ENCODE data around the gene LATS2.
"Not testable (repeated sequence)": the region's sequence is repeated elsewhere in the genome, so short reads cannot be mapped to it uniquely, and the experiment has no call there.

Gene LATS2

DNA sequence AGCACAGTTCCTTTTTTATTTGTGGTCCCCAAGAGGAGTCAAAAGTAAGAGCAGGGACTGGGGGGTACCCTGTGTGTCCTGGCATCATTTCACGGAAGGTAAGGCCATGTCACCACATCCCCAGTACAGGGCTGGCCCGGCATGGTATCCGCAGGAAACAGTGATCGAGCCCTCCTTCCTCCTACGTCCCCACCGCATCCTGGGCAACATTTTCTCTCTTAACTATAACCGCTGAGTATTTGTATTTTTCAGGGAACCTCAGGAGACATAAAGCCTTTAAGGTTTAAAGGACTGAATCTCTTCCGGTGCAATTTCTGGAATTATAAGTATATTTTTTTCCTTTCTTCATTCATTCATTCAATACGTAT lies 13.6 kb upstream of the LATS2 start:
- no peak for DNase-seq

DNA sequence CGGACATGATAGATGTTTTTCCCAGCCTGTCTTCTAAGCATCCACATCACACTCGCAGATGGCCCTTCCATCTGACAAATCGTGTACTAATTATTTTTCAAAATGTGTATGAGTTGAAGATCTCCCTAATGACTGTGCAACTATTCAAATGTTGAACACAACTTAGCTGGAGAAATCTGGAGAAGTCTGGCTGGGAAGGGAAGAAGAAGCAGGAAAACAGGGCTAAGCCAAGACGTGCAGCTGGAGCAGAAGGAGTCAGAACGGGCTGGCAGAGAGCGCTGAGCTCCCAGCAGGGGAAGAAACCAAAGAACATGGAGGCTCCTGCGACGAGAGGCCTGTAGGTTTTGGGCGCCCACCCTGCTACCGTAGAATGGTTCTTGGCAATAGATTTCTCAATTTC lies 13.2 kb upstream of the LATS2 start:
- DNase-seq, result no peak

DNA sequence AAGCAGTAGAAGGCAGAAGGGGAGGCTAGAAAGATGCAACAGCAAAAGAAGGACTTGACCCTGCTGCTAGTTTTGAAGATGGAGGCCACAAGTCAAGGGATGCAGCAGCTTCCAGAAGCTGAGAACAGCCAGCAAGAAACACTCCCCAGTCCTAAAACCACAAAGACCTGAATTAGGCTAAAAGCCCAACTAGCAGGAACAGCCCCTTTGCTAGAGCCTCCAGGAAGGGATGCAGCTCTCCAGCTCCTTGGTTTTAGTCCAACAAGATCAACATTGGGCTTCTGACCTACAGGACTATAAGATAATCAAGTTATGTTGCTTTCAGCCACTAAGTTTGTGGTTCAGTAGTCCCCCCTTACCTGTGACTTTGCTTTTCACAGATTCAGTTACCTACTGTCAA lies 10.5 kb upstream of the LATS2 start:
- no peak for DNase-seq

DNA sequence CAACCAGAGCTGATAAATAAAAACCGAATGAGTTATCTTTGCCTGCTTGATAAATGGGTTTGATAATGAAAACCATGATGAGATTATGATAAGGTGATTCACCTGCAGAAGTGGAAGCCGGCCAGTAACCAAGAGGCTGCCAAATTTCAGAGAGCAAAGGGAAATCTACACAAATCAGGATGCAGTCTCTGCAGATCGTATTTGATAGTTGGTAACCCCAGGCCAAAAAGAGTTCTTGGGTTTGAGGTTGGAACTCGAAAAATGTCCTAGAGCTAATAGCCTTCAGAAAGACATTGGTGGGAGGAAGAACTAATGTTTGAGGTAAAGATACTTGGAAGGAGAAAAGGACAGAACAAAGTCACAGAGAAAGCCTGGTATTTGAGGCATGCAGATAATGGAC lies 9.6 kb upstream of the LATS2 start:
- DNase-seq, result no peak

DNA sequence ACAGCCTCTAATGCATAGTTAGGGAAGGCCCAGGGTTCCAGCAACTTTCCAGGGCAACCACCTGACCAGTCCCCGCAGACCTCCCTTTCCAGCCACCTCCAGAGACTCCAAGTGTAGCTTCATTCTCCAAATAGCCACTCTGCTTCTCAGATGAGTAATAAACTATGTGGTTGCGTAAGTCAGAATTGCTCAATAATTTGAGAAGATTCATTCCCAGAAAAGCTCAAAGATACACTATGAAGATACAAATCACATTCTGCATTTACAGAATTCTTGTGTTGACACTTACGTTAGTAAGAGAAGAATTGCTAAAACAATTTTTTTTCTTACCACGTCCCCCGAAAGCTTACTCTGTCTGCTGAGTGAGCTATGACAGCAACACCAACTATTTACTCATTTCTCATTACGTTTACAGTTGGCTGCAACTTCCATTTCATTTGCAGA lies 8.2 kb upstream of the LATS2 start:
- no peak for DNase-seq

DNA sequence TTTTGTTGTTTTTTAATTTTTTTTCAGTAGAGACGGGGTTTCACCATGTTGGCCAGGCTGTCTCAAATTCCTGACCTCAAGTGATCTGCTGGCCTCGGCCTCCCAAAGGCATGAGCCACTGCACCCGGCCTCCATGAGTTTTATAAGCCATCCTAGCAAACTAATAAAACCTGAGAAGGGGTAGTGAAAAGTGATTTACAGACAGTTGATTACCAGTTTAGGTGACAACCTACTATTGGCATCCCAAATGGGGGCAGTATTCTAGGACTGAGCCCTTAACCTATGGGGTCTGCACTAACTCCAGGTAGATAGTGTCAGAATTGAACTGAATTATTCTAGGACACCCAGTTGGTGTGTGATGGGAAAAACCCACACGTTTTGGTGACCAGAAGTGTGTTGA lies 6.5 kb upstream of the LATS2 start:
- no peak for DNase-seq

DNA sequence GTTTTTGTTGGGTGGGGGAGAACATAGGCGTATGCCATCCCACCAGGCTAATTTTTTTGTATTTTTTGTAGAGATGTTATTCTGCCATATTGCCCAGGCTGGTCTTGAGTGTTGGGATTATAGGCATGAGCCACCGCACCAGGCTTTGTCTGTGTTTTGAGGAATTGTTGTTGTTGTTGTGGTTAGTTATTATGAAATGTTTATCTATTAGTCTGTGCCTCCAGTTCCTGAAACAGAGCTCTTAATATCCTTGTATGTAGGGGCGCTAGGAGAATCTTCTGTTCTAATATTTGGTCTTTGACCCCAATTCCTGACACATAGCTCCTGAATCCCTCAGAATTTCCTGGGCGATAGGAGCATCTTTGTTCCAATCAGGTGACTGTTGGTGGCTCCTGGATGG lies 5.6 kb upstream of the LATS2 start:
- no peak for DNase-seq

DNA sequence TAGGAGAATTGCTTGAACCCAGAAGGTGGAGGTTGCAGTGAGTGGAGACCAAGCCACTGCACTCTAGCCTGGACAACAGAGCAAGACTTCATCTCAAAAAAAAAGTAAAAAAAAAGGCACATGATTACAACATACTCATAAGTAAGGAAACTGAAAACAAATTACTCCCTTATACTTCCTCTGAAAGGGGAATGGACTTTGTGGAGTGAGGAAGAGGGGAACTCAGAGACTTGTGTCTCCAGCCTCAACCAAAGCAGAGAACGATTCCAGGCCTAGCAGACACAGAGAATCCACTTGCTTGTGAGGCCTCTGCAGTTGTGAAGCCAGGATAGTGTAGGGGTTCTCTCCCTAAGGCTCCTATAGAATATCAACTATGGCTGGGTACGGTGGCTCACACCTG lies 4.3 kb upstream of the LATS2 start:
- DNase-seq, result no peak

DNA sequence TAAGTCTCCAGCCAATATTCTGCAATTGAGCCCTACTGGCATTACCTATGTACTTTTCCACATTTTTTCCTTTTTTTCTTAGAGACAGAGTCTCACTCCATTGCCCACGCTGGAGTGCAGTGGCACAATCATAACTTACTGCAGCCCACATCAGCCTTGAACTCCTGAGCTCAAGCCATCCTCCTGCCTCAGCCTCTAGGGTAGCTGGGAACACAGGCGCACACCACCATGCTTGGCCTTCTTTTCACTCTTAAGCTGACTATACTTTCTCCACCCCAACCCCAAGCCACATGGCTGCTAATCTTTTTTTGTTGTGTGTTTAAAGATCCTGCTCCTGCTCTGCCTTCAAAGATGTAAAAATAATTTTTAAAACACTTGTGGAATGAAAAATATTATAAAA lies 1.6 kb upstream of the LATS2 start:
- no peak for DNase-seq

DNA sequence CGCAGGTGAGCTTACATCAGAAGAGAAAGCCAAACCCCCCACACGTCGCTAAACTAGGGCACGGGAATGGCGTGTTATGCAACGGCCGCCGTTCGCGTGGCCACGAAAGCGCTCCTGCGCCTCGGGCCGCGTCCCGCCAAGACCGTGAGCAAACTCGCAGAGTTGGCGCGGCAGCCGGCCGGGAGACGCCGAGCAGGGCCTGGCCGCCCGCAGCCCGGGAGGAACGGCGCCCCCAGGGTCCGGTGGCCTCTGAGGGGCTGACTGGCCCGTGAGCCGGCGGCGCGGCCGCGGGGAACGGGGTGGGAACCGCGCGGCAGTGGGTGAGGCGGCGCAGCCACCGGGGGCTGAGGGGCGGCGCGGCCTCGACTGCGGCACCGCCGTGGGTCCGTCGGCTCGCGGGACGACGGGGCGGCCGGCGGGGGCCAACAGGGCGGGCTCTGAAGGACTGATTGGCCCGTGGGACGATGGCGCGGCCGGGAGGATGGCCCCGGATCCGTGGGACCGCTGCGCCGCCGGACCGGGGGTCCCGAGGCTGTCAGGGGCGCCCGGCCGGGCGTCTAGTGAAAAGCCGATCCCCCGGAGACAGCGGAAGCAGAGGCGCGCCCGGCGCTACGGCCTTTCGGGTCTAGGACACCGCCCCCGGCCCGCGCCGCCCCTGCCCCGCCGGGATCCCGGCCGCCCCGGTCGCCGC lies 903 bp downstream of the LATS2 start:
- DNase-seq, result no peak

DNA sequence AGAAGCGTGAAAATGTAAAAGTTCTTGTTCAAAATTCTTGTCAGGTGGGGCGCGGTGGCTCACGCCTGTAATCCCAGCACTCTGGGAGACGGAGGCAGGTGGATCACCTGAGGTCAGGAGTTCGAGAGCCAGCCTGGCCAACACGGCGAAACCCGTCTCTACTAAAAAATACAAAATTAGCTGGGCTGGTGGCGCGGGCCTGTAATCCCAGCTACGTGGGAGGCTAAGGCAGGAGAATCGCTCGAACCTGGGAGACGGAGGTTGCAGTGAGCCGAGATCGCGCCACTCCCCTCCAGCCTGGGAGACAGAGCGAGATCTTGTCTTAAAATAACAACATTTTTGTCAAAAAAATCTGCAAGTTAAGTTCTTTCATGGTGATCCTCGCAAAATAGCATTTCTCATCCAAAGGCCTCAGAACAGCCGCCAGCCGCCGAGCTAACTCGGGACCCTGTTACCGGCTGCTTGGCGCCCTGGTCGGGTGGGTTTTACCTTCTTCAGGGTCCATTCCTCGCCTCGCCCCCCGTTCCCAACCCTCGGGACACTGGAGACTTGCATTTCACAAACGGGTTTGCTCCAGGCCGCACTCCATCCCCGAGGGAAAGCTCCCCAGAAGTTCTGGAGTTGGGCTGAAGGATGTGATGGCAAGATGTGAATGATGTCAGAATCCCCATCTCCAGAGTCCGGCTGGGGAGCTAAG lies 1.6 kb downstream of the LATS2 start:
- DNase-seq, result no peak

DNA sequence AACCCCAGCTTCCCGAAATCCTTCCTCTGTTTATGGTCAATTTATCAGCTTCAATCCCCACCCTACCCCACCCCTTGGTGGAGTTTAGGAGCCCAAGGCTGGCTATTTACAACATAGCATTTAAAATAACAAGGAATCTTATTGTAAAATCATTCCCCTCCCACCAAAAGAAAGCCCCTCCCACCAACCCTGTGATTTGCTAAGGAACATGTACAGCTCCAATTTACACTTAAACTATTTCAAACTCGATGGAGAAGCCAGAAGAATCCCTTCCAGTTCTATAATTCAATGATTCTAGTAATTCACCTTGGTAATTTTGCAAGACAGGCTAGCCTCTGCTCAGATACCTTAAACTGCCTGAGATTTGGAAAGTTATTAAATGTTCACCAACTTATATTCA lies 3.0 kb downstream of the LATS2 start:
- DNase-seq, result no peak

DNA sequence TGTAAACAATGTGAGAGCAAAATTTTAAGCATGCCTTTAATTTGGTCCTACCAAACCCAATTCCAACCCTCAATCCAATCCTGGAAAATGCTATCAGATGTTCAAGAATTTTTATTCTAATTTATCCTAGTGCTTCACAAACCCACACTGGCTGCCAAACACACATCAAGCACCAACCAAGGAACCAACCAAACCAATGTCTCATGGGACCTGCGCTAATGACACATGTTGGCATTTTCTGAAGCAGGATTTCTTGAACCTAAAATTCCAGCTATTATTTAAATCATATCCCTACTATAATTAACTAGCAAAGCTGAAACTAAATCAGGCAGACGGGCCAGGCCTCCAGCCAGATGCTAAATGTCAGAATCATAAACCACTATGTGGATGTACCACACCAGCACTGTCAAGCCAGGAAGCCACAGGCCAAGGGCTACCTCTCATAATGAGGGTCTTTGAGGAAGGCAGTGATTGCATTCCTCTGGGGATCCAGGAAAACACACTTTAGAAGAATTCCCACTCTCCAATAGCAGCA lies 5.8 kb downstream of the LATS2 start:
- no peak for DNase-seq

DNA sequence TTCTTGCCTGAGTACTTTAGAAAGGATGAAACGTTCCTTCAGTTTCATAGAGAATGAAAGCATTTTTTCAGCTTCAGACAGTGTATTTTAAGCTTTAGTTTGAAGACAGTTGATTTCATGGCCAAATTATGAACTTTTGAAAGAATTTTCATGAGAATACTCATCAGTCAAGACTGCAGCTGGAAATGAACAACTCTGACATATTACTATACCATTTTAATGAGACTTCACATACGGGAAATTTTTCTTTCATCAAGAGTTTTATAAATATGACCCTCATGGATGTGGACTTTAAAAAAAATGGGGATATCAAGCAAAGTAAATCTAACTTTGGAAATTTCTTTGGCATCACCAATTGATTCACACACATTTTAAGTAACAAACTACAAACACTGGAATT lies 6.4 kb downstream of the LATS2 start:
- DNase-seq, result no peak

DNA sequence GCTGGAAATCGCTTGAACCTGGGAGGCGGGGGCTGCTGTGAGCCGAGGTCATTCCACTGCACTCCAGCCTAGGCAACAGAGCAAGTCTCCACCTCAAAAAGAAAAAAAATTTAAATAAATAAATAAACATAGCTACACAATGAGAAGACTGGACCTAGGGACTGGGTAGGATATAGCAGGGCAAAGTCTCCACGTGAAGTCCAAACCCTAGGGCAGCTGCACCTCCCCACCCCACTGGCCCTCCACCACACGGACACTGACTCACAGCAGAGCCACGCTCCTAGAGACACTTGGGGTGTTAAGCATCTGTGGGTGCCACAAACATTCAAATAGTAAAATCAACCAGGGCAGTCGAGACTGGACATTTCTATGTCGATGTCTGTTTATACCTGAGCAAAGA lies 7.1 kb downstream of the LATS2 start:
- no peak for DNase-seq

DNA sequence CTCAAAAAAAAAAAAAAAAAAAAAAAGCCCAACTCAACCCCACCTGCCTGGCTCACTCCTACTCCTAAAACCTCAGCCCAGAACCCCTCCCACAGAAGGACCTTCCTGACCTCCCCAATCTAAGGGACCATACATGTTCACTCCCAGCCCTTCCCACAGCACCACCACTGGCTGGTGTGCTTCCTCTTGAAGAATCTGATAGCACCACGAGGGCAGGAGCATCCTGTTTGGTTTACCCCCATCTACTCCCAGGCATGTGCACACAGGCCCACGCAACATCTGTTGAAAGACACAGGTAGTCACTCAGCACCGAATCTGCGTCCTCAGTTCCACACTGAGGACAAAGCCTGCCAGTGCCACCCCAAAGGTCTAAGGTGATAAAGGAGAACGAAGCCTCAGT lies 8.2 kb downstream of the LATS2 start:
- no peak for DNase-seq

DNA sequence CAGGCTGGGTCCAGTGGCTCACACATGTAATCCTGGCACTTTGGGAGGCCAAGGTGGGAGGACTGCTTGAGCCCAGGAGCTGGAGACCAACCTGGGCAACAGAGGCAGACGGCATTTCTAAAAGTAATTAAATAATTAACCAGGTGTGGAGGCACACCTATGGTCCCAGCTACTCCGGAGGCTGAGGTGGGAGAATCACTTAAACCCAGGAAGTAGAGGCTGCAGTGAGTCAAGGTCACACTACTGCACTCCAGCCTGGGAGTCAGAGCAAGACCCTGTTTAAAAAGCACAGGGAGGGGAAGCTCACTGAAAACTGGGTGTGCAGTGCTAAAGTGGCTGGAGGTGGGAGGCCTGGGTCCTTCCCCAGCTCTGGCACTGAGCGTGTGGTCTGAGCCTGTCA lies 9.7 kb downstream of the LATS2 start:
- DNase-seq, result no peak

DNA sequence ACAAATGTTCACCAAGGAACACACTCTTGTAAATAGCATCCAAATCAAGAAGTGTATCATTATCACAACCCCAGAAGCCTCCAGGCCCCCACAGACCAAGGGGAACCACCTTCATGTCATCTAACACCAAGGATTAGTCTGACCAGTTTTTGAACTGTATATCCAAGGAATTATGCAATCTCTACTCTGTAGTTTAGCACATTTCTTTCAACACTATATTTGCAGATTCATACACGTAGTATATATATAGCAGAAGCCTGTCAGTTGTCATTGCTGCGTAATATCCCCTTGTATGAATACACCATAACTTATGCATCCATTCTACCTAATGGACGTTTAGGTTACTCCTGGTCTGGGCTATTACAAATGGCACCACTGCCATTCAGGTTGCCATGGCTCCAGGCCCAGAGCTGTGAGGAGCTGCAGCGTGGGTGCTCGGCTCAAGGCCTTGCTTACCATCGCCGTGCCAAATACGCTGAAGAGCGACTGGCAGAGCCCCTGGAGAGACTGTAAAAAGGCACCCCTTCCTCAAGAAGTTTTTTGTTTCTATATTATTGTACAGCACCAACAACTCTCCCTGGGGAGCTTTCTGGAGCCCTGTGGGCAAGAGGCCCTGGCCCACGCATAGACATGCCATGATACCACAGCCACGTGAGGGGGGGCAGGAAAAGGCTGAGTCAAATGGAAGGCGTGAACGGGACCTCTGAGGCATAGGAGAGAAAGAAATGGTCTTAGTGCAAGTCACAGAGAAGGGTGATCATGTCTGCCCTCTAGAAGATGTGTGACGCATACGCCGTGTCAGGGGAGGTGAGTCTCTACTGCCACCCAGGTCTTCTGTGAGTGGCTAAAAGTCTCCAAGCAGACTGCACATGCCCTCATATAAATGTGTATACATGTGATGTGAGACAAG lies 10.8 kb downstream of the LATS2 start:
- no peak for DNase-seq

DNA sequence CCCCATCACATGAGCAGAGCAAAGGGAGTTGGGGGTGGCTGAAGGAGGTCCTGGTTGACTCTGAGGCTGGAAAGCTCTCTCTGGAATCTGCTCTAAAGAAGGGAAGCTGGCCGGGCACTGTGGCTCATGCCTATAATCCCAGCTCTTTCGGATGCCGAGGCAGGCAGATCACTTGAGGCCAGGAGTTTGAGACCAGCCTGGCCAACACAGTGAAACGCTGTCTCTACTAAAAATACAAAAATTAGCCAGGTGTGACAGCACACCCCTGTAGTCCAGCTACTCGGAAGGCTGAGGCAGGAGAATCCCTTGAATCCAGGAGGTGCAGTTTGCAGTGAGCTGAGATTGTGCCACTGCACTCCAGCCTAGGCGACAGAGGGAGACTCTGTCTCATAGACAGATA lies 11.7 kb downstream of the LATS2 start:
- not testable (repeated sequence) for DNase-seq

DNA sequence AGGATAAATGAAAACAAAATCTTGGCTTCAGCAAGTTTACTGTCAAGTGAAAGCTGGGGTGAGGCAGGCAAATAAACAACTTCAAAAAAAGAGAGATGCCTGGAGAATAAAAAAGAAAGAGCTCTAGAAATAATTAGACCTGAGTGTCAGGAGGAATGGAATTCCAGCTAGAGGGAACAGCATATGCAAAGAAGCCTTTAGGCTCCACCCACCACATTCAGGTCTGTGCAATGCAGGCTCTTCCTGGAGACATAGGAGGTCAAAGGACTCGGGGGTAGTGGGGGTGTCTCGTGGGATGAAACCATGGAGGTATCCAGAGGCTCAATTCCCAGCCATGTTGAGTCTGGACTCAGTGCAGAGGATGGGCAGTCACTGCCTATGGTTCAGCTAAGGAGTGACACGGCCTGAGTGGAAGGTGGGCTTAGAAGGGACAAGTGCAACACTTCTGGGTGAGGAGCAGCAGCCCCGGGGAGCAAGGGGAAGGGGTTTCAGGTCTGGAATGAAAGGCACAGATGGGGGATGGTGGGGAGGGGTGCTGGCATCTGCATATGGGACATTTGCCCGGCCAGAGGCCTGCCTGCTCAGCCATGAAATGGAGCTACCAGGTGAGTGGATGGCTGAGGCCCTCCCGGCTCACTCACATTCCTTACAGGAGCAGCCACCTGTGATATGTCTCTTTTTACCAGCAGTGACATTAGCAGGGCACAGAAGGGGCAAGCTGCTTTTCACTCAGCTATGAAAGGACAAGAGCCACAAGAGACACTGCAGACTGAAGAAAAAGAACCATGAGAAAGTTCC lies 12.3 kb downstream of the LATS2 start:
- DNase-seq, result no peak

DNA sequence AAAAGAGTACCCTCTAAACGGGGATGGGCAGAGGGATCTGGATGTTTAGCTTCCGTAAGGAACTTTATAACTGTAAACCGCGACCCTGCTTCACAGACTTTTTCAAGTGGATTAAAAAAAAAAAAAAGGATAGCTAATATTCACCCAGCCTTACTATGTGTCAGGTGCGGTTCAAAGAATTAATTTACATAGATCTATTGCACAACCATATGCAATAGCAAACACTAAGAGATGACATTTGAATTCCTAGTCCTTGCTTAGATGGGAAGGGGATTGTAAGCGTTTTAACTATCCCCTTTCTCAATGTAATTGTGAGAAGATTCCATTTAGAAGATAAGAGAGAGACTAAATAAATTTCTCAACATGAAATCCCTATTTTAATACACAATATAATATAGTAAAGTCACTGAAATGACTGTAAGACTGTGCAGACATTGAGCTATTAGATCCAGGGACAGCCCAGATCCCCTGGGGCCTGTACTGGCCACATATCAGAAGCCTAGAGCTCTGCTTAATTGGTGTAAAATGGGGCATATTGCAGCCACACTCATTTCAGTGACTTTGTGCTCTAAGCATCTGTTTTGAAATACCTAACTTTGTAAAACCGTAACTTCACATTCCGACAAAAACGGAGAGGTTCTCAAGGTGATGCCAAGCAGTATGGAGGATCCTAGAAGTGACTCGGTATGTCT lies 13.6 kb downstream of the LATS2 start:
- no peak for DNase-seq

DNA sequence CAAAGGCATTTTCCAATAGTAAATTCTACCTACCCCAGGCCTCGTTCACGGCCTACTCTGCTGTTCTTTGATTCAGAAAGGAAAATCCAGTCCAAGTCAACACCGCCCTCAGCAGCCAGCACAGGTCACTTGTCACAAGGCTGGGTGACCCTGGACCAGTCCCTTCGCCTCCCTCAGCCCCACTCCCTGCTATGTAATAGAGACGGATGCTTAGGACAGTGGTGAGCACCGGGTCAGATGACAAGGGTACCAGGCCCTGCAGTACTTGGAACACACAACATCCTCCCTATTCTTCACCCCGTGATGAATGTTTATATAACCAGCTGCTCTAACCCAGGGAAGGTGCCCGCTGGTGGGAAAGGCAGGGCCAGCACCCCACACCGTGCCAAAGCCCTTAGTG lies 14.3 kb downstream of the LATS2 start:
- no peak for DNase-seq

All from activated CD4-positive, CD25-positive, alpha-beta regulatory T cell (primary cell).